HAP-1 (cell line): Measurements from ENCODE around the gene QRFP.

ENCODE experiments used
- DNase-seq, 2 experiments: peaks; one replicate each; pipeline ENCODE4 v3.0.0-alpha.2; 2016 to 2020; ENCODE audit warnings: low spot score in 2 of 2
- H3K27me3 ChIP-seq: fragments of 250-450 bp; sonication (Bioruptor Pico); 2 replicates; pipeline ENCODE4 v1.5.1; 2020; ENCODE audit warnings: low read depth, mild to moderate bottlenecking, moderate library complexity
- H3K36me3 ChIP-seq: fragments of 250-450 bp; sonication (Bioruptor Pico); replicated peaks from 2 replicates; pipeline ENCODE4 v1.5.1; 2020; ENCODE audit warnings: mild to moderate bottlenecking
- H3K4me1 ChIP-seq: fragments of 250-450 bp; sonication (Bioruptor Pico); 2 replicates; pipeline ENCODE4 v1.5.1; 2020; ENCODE audit warnings: mild to moderate bottlenecking
- H3K4me3 ChIP-seq: fragments of 250-450 bp; sonication (Bioruptor Pico); 2 replicates; pipeline ENCODE4 v1.5.1; 2020; ENCODE audit warnings: mild to moderate bottlenecking, moderate library complexity
- H3K9me3 ChIP-seq: fragments of 250-450 bp; sonication (Bioruptor Pico); 2 replicates; pipeline ENCODE4 v1.5.1; 2020; ENCODE audit warnings: mild to moderate bottlenecking, moderate library complexity
- in situ Hi-C: fragments of 300-500 bp; cut with MboI; formaldehyde crosslinking; loops from 3 replicates; pipeline ENCODE4 v1.14.3; 2020; ENCODE audit warnings: low sequenced_read_pairs, inconsistent platforms, mixed read lengths

The QRFP gene

GRCh38 chr9:130847306-130848217 is 49.0 kb downstream of the QRFP start:
- no peak for DNase-seq
- H3K36me3 ChIP-seq: no peaks in the 10 kb centered on the region
- no peaks in the 10 kb centered on the region for H3K4me1 ChIP-seq
- no peaks in the 10 kb centered on the region for H3K27me3 ChIP-seq
- in situ Hi-C loops: no loop called here
- H3K9me3 ChIP-seq: no peaks in the 10 kb centered on the region
- no peak overlapping the region for H3K4me3 ChIP-seq

GRCh38 chr9:130846487-130847305 is 49.9 kb downstream of the QRFP start:
- Histone ChIP-seq H3K4me3 (no peak overlapping the region), H3K4me1 (no peaks in the 10 kb centered on the region), H3K9me3 (no peaks in the 10 kb centered on the region), H3K36me3 (no peaks in the 10 kb centered on the region), H3K27me3 (no peaks in the 10 kb centered on the region)
- DNase-seq: no peak
- in situ Hi-C loops: no loop called here

- in situ Hi-C loops: no loop called here
- Histone ChIP-seq H3K4me3 (no peak overlapping the region), H3K27me3 (no peaks in the 10 kb centered on the region), H3K4me1 (no peaks in the 10 kb centered on the region), H3K9me3 (no peaks in the 10 kb centered on the region), H3K36me3 (no peaks in the 10 kb centered on the region)
- no peak for DNase-seq
These were observed 50.6 kb downstream of the QRFP start for GRCh38 chr9:130845901-130846481.

GRCh38 chr9:130845254-130845653 is 51.4 kb downstream of the QRFP start:
- in situ Hi-C loops: no loop called here
- DNase-seq: no peak
- H3K36me3 ChIP-seq: no peaks in the 10 kb centered on the region
- H3K27me3 ChIP-seq: no peaks in the 10 kb centered on the region
- no peaks in the 10 kb centered on the region for H3K9me3 ChIP-seq
- no peaks in the 10 kb centered on the region for H3K4me1 ChIP-seq
- H3K4me3 ChIP-seq: no peak overlapping the region

- H3K9me3 ChIP-seq: no peaks in the 10 kb centered on the region
- no peak for DNase-seq
- in situ Hi-C loops: no loop called here
- H3K36me3 ChIP-seq: no peaks in the 10 kb centered on the region
- no peak overlapping the region for H3K4me3 ChIP-seq
- no peaks in the 10 kb centered on the region for H3K4me1 ChIP-seq
- H3K27me3 ChIP-seq: no peaks in the 10 kb centered on the region
These were observed 52.6 kb downstream of the QRFP start for GRCh38 chr9:130844044-130844451.

- Histone ChIP-seq H3K36me3 (no peaks in the 10 kb centered on the region), H3K27me3 (no peaks in the 10 kb centered on the region), H3K9me3 (no peaks in the 10 kb centered on the region), H3K4me1 (no peaks in the 10 kb centered on the region), H3K4me3 (no peak overlapping the region)
- DNase-seq: no peak
- in situ Hi-C loops: no loop called here
These were observed 53.3 kb downstream of the QRFP start for GRCh38 chr9:130843049-130843908.
